Ishikawa (cell line): Measurements from ENCODE around the gene PGAP6.

Source experiments
- CEBPB ChIP-seq: IDR thresholded peaks from 2 replicates; pipeline ENCODE4 v1.6.1; 2012
- CREB1 ChIP-seq: IDR thresholded peaks from 2 replicates; pipeline ENCODE4 v1.6.1; 2012; ENCODE audit warnings: low read depth
- EGR1 ChIP-seq: IDR thresholded peaks from 2 replicates; pipeline ENCODE4 v1.6.1; 2012
- EP300 ChIP-seq: IDR thresholded peaks from 2 replicates; pipeline ENCODE4 v1.6.1; 2012; ENCODE audit warnings: borderline replicate concordance
- FOXM1 ChIP-seq: IDR thresholded peaks from 2 replicates; pipeline ENCODE4 v1.6.1; 2012; ENCODE audit warnings: low read depth, borderline replicate concordance
- NFIC ChIP-seq: IDR thresholded peaks from 2 replicates; pipeline ENCODE4 v1.6.1; 2012
- RAD21 ChIP-seq: IDR thresholded peaks from 2 replicates; pipeline ENCODE4 v1.6.1; 2012; ENCODE audit warnings: low read depth
- TAF1 ChIP-seq: IDR thresholded peaks from 2 replicates; pipeline ENCODE4 v1.6.1; 2012; ENCODE audit warnings: low read depth, mild to moderate bottlenecking
- TCF12 ChIP-seq: IDR thresholded peaks from 2 replicates; pipeline ENCODE4 v1.6.1; 2012; ENCODE audit warnings: low read depth
- TEAD4 ChIP-seq: IDR thresholded peaks from 2 replicates; pipeline ENCODE4 v1.6.1; 2012
- YY1 ChIP-seq: IDR thresholded peaks from 2 replicates; pipeline ENCODE4 v1.6.1; 2012; ENCODE audit warnings: low read depth
- ZBTB7A ChIP-seq: IDR thresholded peaks from 2 replicates; pipeline ENCODE4 v1.6.1; 2012; ENCODE audit warnings: low read depth
- TF ChIP-seq, protein P1 (sequence below): IDR thresholded peaks from 2 replicates; pipeline ENCODE4 v1.6.1; 2012
- TF ChIP-seq, protein P2 (sequence below): IDR thresholded peaks from 2 replicates; pipeline ENCODE4 v1.6.1; 2012; ENCODE audit warnings: low read depth, mild to moderate bottlenecking
- TF ChIP-seq, protein P3 (sequence below): IDR thresholded peaks from 2 replicates; pipeline ENCODE4 v1.6.1; 2012

PGAP6 gene

DNA sequence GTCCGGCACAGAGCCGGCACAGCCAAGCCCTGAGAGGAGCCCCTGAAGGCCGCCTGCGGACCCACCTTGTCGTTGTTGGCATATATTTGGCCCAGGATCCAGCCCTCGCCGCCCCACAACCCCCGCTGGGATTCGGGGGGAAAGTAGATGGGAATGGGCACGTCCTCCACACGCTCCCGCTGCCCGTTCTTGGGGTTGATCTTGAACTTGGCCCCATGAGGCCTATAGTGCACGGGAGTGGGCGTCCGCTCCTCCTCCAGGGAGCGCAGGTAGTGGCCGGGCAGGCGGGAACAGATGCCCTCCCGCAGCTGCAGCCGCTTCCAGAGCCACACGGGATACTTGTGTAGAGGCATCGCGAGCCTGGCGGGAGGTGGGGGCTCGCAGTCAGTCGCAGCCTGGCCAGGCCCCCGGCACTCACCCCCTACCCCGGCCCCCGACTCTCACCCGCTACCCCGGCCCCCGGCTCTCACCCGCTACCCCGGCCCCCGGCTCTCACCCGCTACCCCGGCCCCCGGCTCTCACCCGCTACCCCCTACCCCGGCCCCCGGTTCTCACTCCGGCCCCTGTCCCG is 11.8 kb downstream of the PGAP6 start:
- TF ChIP-seq CREB1 (no peak), TAF1 (no peak)

DNA sequence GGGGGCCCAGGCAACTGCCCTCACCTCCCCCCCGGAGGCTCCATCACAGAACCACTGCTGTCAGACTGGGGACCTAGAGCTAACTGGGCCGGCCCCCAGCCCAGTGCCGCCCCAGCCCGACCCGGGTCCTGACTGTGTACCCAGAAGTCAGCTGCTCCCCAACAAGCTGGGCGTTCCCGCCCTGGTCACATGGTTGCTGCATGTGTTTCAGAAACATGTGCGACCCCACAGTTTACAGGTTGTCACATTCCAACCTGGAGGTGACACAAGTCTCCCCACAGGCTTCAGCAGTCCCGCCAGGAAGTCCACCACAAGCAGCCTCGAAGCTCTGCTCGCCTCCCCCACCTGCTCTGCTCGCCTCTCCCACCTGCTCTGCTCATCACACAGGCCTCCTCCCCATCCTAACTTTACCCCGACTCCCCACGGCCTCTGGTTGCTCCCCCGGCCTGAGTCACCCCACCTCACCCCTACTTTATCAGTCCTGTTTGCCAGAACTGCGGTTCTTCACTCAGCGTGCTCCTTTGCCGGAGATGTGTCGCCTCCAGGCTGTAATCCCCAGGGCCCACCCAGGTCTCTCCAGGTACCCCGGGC is 12.4 kb downstream of the PGAP6 start:
- TF ChIP-seq, protein P1, sequence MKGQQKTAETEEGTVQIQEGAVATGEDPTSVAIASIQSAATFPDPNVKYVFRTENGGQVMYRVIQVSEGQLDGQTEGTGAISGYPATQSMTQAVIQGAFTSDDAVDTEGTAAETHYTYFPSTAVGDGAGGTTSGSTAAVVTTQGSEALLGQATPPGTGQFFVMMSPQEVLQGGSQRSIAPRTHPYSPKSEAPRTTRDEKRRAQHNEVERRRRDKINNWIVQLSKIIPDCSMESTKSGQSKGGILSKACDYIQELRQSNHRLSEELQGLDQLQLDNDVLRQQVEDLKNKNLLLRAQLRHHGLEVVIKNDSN = peak; percentile 14; the same call in 1 of the 2 replicates
- TF ChIP-seq, protein P2, sequence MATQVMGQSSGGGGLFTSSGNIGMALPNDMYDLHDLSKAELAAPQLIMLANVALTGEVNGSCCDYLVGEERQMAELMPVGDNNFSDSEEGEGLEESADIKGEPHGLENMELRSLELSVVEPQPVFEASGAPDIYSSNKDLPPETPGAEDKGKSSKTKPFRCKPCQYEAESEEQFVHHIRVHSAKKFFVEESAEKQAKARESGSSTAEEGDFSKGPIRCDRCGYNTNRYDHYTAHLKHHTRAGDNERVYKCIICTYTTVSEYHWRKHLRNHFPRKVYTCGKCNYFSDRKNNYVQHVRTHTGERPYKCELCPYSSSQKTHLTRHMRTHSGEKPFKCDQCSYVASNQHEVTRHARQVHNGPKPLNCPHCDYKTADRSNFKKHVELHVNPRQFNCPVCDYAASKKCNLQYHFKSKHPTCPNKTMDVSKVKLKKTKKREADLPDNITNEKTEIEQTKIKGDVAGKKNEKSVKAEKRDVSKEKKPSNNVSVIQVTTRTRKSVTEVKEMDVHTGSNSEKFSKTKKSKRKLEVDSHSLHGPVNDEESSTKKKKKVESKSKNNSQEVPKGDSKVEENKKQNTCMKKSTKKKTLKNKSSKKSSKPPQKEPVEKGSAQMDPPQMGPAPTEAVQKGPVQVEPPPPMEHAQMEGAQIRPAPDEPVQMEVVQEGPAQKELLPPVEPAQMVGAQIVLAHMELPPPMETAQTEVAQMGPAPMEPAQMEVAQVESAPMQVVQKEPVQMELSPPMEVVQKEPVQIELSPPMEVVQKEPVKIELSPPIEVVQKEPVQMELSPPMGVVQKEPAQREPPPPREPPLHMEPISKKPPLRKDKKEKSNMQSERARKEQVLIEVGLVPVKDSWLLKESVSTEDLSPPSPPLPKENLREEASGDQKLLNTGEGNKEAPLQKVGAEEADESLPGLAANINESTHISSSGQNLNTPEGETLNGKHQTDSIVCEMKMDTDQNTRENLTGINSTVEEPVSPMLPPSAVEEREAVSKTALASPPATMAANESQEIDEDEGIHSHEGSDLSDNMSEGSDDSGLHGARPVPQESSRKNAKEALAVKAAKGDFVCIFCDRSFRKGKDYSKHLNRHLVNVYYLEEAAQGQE = no peak
- TF ChIP-seq, protein P3, sequence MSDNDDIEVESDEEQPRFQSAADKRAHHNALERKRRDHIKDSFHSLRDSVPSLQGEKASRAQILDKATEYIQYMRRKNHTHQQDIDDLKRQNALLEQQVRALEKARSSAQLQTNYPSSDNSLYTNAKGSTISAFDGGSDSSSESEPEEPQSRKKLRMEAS = no peak
- TF ChIP-seq TAF1 = no peak

DNA sequence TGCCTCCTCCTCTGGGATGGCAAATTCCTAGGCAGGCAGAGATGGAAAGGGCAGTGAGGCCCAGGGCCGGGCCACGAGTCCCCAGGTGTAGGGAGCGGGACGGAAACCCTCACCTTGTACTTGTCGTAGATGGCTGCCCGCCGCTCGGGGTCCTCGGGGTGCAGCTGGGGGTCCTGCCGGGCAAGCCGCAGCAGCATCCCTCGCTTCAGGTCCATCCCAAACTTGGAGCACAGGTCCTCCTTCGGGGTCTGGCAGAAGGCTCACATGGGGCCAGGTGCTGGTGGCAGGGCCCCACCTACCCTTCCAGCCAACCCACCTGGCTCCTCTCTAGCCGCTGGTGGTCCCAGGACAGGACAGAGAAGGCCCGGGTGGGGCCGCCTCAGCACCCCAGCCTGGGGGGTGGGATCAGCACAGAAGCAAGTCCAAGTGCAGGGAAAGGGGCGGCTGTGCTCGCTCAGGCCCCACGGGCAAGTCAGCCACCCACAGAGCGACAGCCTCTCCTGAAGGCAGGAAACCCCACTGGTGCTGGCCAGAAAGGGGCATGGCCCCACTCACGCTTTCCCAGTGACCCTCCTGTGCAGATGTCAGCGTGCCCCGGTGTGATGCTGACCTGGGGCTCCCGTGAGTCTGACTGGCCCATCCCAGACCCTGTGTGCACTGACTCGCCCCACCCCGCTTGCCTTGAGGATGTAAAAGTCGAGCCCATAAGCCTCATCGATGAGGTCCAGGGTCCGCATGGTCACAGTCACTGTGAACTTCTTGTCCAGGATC is 13.2 kb downstream of the PGAP6 start:
- TF ChIP-seq, protein P3 = no peak
- TF ChIP-seq TAF1 = no peak
- no peak for TF ChIP-seq EP300
- no peak for TF ChIP-seq ZBTB7A
- TF ChIP-seq FOXM1 = no peak
- no peak for TF ChIP-seq YY1
- no peak for TF ChIP-seq NFIC
- TF ChIP-seq CEBPB = no peak

DNA sequence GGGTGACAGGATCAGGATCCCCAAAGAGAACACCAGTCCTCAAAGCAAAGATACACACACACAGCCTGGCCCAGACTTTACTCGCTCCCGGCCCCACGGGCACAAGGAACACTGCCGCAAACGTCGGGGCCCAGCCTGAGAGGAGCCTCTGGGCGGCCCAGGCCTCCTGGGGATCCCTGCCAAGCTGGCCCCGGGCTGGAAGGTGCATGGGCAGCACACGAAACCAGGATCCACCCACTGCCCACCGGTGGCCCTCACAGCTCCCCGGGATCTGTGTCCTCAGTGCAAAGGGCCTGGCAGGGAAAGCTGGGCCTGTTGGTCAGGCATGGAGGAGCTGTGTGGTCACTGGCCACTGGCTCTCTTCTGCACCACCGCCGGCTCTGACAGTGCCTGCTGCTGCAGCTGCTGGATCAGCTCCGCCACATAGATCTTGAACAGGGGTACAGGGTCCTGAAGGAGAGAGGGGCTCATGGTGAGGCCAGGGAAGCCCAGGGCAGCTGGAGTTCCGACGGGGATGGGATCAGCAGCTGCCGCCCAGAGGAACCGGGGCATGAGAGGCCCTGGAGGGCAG is 14.4 kb downstream of the PGAP6 start:
- TF ChIP-seq CEBPB (no peak), ZBTB7A (no peak), TAF1 (no peak)
- TF ChIP-seq, protein P1 = no peak

DNA sequence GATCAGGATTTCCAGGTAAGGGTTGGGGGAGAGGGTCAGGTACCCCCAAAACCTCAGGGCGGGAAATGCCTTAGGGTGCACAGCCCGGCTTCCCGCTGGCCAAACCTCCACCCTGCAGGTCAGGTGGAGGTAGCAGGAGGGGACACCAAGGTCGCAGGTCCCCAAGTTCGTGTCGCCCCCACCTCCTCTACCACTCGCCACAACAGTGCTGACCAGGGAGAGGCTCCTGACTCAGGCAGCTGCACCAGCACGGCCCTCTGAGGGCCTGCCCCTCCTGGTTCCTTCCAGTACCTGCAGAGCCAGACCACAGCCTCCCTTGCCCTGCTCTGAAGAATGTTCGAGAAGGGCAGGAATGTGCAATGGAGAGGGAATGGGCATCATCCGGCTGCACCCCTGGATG is 15.3 kb downstream of the PGAP6 start:
- no peak for TF ChIP-seq EP300
- no peak for TF ChIP-seq TAF1

DNA sequence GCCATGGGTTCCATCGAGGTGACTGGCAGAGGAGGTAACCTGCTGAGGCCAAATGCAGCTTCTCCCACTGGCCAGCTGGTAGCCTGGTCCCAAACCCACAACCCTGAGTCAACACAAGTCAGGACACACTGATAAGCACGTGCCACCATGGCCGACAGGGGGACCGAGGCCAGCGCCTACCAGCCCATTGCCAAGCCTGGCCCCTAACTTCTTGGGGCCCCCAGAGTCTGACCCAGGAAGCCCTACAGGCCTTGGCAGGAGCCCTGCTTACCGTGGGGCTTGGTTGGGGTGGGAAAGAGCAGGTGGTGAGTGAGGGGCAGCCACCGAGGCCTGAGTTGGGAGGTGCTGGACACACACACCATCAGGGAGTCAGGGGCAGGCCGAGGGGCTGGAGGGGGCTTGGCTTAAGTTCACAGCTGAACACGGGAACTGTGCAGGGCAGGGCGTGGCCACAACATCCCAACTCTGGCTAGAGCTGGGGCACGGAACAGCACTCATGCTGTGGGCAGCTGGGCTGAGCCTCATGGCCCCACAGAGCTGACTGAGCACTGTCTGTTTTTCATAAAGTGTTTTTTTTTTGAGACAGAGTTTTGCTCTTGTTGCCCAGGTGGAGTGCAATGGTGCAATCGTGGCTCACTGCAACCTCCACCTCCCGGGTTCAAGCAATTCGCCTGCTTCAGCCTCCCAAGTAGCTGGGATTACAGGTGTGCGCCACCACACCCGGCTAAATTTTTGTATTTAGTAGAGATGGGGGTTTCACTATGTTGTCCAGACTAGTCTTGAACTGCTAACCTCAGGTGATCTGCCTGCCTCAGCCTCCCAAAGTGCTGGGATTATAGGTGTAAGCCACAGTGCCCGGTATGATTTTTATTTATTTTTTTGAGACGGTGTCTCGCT is 16.9 kb downstream of the PGAP6 start:
- TF ChIP-seq CREB1 (no peak), TCF12 (no peak), CEBPB (no peak), EGR1 (no peak), RAD21 (no peak), YY1 (no peak), TEAD4 (no peak), NFIC (no peak), TAF1 (no peak), EP300 (no peak), ZBTB7A (no peak), FOXM1 (no peak)
- TF ChIP-seq, protein P1 = no peak
- TF ChIP-seq, protein P2 = no peak
- TF ChIP-seq, protein P3 = no peak
